Suprapubic skin (tissue), 4 donors: ENCODE data around the gene MYH3.

Source experiments
- EP300 ChIP-seq: sonication (generic); formaldehyde crosslinking; IDR thresholded peaks from one replicate; pipeline ENCODE4 v1.6.1; 2017; ENCODE audit warnings: antibody characterized with exemption
- POLR2A ChIP-seq, 2 donors: fragments of 450-650 bp; IDR thresholded peaks; one replicate each; pipeline ENCODE4 v1.6.1; 2017; ENCODE audit warnings: antibody characterized with exemption in 2 of 2, mild to moderate bottlenecking in 2 of 2, moderate library complexity in 2 of 2
- POLR2AphosphoS5 ChIP-seq, 3 donors: sonication (generic); formaldehyde crosslinking; IDR thresholded peaks; one replicate each; pipeline ENCODE4 v1.6.1; 2017; ENCODE audit warnings: antibody characterized with exemption in 3 of 3
- TF ChIP-seq, protein P1 (sequence below), 2 donors: fragments of 200-600 bp in 1 of 2; fragments of 450-650 bp in 1 of 2; sonication (generic) in 1 of 2; IDR thresholded peaks; one replicate each; pipeline ENCODE4 v1.5.1; 2016 to 2019; ENCODE audit warnings: antibody characterized with exemption in 2 of 2, mild to moderate bottlenecking in 1 of 2, moderate library complexity in 1 of 2

DNA sequence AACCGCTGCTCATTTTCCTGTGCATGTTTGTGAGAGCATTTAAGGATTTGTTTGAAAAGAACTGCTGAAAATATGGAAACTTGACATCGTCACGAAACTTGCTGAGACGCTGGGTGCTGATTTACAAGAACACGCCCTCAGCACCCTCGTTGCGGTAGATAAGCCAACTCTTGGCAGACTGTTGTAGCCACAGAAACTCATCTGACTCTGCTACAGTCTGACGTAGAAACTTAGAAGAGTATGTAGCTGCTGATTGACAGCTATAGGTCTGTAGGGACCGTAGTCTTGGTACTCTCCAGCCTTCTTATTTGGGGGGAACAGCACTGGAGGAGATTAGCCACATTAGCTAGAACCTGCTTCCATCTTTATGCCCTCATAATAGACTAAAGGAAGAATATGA, 71.6 kb downstream of the MYH3 start:
- no peak for TF ChIP-seq EP300
- no peak for TF ChIP-seq POLR2AphosphoS5 (IDR thresholded peaks at IDR 0.05)
- TF ChIP-seq, protein P1, sequence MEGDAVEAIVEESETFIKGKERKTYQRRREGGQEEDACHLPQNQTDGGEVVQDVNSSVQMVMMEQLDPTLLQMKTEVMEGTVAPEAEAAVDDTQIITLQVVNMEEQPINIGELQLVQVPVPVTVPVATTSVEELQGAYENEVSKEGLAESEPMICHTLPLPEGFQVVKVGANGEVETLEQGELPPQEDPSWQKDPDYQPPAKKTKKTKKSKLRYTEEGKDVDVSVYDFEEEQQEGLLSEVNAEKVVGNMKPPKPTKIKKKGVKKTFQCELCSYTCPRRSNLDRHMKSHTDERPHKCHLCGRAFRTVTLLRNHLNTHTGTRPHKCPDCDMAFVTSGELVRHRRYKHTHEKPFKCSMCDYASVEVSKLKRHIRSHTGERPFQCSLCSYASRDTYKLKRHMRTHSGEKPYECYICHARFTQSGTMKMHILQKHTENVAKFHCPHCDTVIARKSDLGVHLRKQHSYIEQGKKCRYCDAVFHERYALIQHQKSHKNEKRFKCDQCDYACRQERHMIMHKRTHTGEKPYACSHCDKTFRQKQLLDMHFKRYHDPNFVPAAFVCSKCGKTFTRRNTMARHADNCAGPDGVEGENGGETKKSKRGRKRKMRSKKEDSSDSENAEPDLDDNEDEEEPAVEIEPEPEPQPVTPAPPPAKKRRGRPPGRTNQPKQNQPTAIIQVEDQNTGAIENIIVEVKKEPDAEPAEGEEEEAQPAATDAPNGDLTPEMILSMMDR (IDR thresholded peaks at IDR 0.05) = no peak
- no peak for TF ChIP-seq POLR2A (IDR thresholded peaks at IDR 0.05)
